PC-9 (cell line): ENCODE results near the gene KRTAP10-11. TPM values are rescaled to one million over a fixed set of nuclear protein-coding genes. Genes with fewer than 3 reads are reported as not detected.

Experiments
- BruUV-seq: library from RNA; stranded (reverse); fragments of 400-500 nt; replicated peaks from 2 replicates; lab custom pipeline; 2021; lab: Mats Ljungman, UMichigan
- CTCF ChIA-PET: fragments of 300-600 bp; sonication (Branson Sonifier 250); formaldehyde crosslinking; loops from one replicate; lab custom pipeline; 2022; ENCODE audit warnings: antibody characterized with exemption; lab: Charles Lee
- POLR2A ChIA-PET: fragments of 300-600 bp; sonication (Branson Sonifier 250); formaldehyde crosslinking; loops from one replicate; lab custom pipeline; 2022; ENCODE audit warnings: antibody characterized with exemption; ENCODE audit not compliant: unreplicated experiment; lab: Charles Lee
- DNase-seq, 2 experiments: peaks; one replicate each; pipeline versions ENCODE4 v3.0.0 to v3.0.0-alpha.2; 2015 to 2022; ENCODE audit warnings: mixed read lengths in 1 of 2
- H2AFZ ChIP-seq: fragments of 200-600 bp; sonication (generic); 2 replicates; pipeline ENCODE4 v1.8.1; 2017; ENCODE audit warnings: antibody characterized with exemption
- H3F3A ChIP-seq: fragments of 200-600 bp; sonication (generic); 2 replicates; pipeline ENCODE4 v1.8.1; 2017; ENCODE audit warnings: antibody characterized with exemption, mild to moderate bottlenecking, low read depth; ENCODE audit not compliant: insufficient read depth
- H3K27ac ChIP-seq: fragments of 200-600 bp; sonication (generic); 2 replicates; pipeline ENCODE4 v1.6.1; 2016; ENCODE audit warnings: mixed run types
- H3K27me3 ChIP-seq: fragments of 200-600 bp; sonication (generic); 2 replicates; pipeline ENCODE4 v1.6.1; 2016; ENCODE audit warnings: low read depth, mixed run types; ENCODE audit not compliant: insufficient read depth
- H3K36me3 ChIP-seq: fragments of 200-600 bp; sonication (generic); 2 replicates; pipeline ENCODE4 v1.6.1; 2016; ENCODE audit warnings: low read depth, mixed run types
- H3K4me1 ChIP-seq: fragments of 200-600 bp; sonication (generic); replicated peaks from 2 replicates; pipeline ENCODE4 v1.6.1; 2016; ENCODE audit warnings: mixed run types; ENCODE audit not compliant: insufficient read depth
- H3K4me2 ChIP-seq: fragments of 200-600 bp; sonication (generic); 2 replicates; pipeline ENCODE4 v1.6.1; 2017; ENCODE audit warnings: mixed run types
- H3K4me3 ChIP-seq: fragments of 200-600 bp; sonication (generic); 2 replicates; pipeline ENCODE4 v1.6.1; 2016; ENCODE audit warnings: mixed run types
- H3K79me2 ChIP-seq: fragments of 200-600 bp; sonication (generic); 2 replicates; pipeline ENCODE4 v1.6.1; 2017; ENCODE audit warnings: low read depth, mixed run types
- H3K9me2 ChIP-seq: fragments of 200-600 bp; sonication (generic); 2 replicates; pipeline ENCODE4 v1.8.1; 2017; ENCODE audit warnings: mild to moderate bottlenecking; ENCODE audit not compliant: insufficient read depth
- H3K9me3 ChIP-seq: fragments of 200-600 bp; sonication (generic); 2 replicates; pipeline ENCODE4 v1.8.1; 2016; ENCODE audit warnings: low read depth; ENCODE audit not compliant: insufficient read depth
- H4K20me1 ChIP-seq: fragments of 200-600 bp; sonication (generic); 2 replicates; pipeline ENCODE4 v1.8.1; 2017; ENCODE audit not compliant: insufficient read depth
- CTCF ChIP-seq: fragments of 200-600 bp; sonication (generic); conservative IDR thresholded peaks from 2 replicates; pipeline ENCODE4 v1.6.1; 2017; ENCODE audit warnings: mixed run types, antibody characterized with exemption, mild to moderate bottlenecking, moderate library complexity
- EZH2 ChIP-seq: fragments of 200-600 bp; sonication (generic); IDR thresholded peaks from 2 replicates; pipeline ENCODE4 v1.8.0; 2017; ENCODE audit warnings: antibody characterized with exemption, low read depth
- intact Hi-C: fragments of 100-400 bp; cut with micrococcal nuclease; formaldehyde crosslinking; loops from one replicate; pipeline ENCODE4 v1.10.0; 2022; ENCODE audit not compliant: unreplicated experiment
- total RNA-seq: library from RNA; stranded (reverse); gene quantifications from 2 replicates; pipeline ENCODE4 v1.2.3, GENCODE V29; 2021

KRTAP10-11 gene
- total RNA-seq, 1 experiment from 2014 or later: not detected

GRCh38 chr21:44603109-44603875 is 42.9 kb upstream of the KRTAP10-11 start:
- Histone ChIP-seq H3K9me3 (no peaks in the 10 kb centered on the region), H3K4me1 (no peaks in the 10 kb centered on the region), H3F3A (no peaks in the 10 kb centered on the region), H3K27ac (no peak overlapping the region), H3K4me2 (no peak overlapping the region), H2AFZ (no peak overlapping the region), H3K79me2 (no peaks in the 10 kb centered on the region), H3K4me3 (no peak overlapping the region), H4K20me1 (no peaks in the 10 kb centered on the region), H3K27me3 (peaks cover 66% of the 10 kb centered on the region), H3K36me3 (no peaks in the 10 kb centered on the region), H3K9me2 (no peaks in the 10 kb centered on the region)
- DNase-seq: no peak
- TF ChIP-seq EZH2 (no peak), CTCF (no peak)
- BruUV-seq: no TSS peak
- POLR2A ChIA-PET: no interaction called here
- intact Hi-C loops: no loop called here
- CTCF ChIA-PET: no interaction called here

- H3F3A ChIP-seq: no peaks in the 10 kb centered on the region
- intact Hi-C loops: no loop called here
- no TSS peak for BruUV-seq
- H4K20me1 ChIP-seq: no peaks in the 10 kb centered on the region
- H3K4me1 ChIP-seq: no peaks in the 10 kb centered on the region
- H3K36me3 ChIP-seq: no peaks in the 10 kb centered on the region
- H2AFZ ChIP-seq: no peak overlapping the region
- no peaks in the 10 kb centered on the region for H3K79me2 ChIP-seq
- no peaks in the 10 kb centered on the region for H3K9me2 ChIP-seq
- CTCF ChIA-PET: no interaction called here
- H3K4me3 ChIP-seq: no peak overlapping the region
- POLR2A ChIA-PET: no interaction called here
- peaks cover 60% of the 10 kb centered on the region for H3K27me3 ChIP-seq
- no peak for TF ChIP-seq CTCF
- TF ChIP-seq EZH2: no peak
- no peak overlapping the region for H3K4me2 ChIP-seq
- no peaks in the 10 kb centered on the region for H3K9me3 ChIP-seq
- no peak overlapping the region for H3K27ac ChIP-seq
- no peak for DNase-seq
Observed at GRCh38 chr21:44603911-44604310, 42.3 kb upstream of the KRTAP10-11 start.

GRCh38 chr21:44606495-44606894 is 39.7 kb upstream of the KRTAP10-11 start:
- Histone ChIP-seq H3K27ac (no peak overlapping the region), H3K9me3 (no peaks in the 10 kb centered on the region), H3K4me2 (no peak overlapping the region), H2AFZ (no peak overlapping the region), H3K79me2 (no peaks in the 10 kb centered on the region), H3F3A (no peaks in the 10 kb centered on the region), H3K4me3 (no peak overlapping the region), H3K36me3 (no peaks in the 10 kb centered on the region), H3K9me2 (no peaks in the 10 kb centered on the region), H3K4me1 (no peaks in the 10 kb centered on the region), H4K20me1 (no peaks in the 10 kb centered on the region), H3K27me3 (peaks cover 45% of the 10 kb centered on the region)
- intact Hi-C loops: no loop called here
- no peak for DNase-seq
- TF ChIP-seq EZH2 (no peak), CTCF (no peak)
- ChIA-PET POLR2A (no interaction called here), CTCF (no interaction called here)
- no TSS peak for BruUV-seq
